Gastrocnemius medialis (tissue), 4 donors: ENCODE data around the gene ARHGAP19. TPM values are rescaled to one million over a fixed set of nuclear protein-coding genes. Genes with fewer than 3 reads are reported as not detected.

Source experiments
- ATAC-seq, 2 donors: fragments of 150-250 bp; one replicate each; pipeline ENCODE4 v1.9.1; 2016
- DNase-seq, 2 donors: peaks; one replicate each; pipeline ENCODE4 v3.0.0-alpha.2; 2019
- H3K27ac ChIP-seq, 4 donors: fragments of 200-600 bp; sonication (generic); 1 replicate in 1 of 4; 2 replicates in 3 of 4; pipeline ENCODE4 v1.5.1; 2016 to 2018; ENCODE audit warnings: mild to moderate bottlenecking in 2 of 4, moderate library complexity in 1 of 4
- H3K27me3 ChIP-seq, 3 donors: fragments of 200-600 bp; sonication (generic) in 2 of 3; 1 replicate in 1 of 3; 2 replicates in 2 of 3; pipeline versions ENCODE4 v1.5.1 to v1.6.0; 2016 to 2019; ENCODE audit warnings: mild to moderate bottlenecking in 1 of 3, moderate library complexity in 1 of 3
- H3K36me3 ChIP-seq, 2 donors: fragments of 200-600 bp; sonication (generic) in 1 of 2; one replicate each; pipeline ENCODE4 v1.5.1; 2017 to 2018
- H3K4me1 ChIP-seq, 2 donors: fragments of 200-600 bp; sonication (generic) in 1 of 2; one replicate each; pipeline ENCODE4 v1.5.1; 2016 to 2017; ENCODE audit warnings: mild to moderate bottlenecking in 2 of 2
- H3K4me3 ChIP-seq, 4 donors: fragments of 200-600 bp; sonication (generic) in 3 of 4; 1 replicate in 1 of 4; 2 replicates in 3 of 4; pipeline ENCODE4 v1.5.1; 2016 to 2019; ENCODE audit warnings: mild to moderate bottlenecking in 2 of 4
- H3K9me3 ChIP-seq, 3 donors: fragments of 200-600 bp; sonication (generic) in 2 of 3; 1 replicate in 1 of 3; 2 replicates in 2 of 3; pipeline ENCODE4 v1.5.1; 2016 to 2019
- CTCF ChIP-seq, 5 experiments: fragments of 450-650 bp in 3 of 5; fragments of 200-600 bp in 2 of 5; sonication (generic) in 2 of 5; IDR thresholded peaks in 4 of 5; conservative IDR thresholded peaks in 1 of 5; 1 replicate in 4 of 5; 2 replicates in 1 of 5; pipeline ENCODE4 v1.5.1; 2016 to 2019; ENCODE audit warnings: antibody characterized with exemption in 5 of 5, mild to moderate bottlenecking in 3 of 5, moderate library complexity in 3 of 5
- POLR2A ChIP-seq, 2 donors: fragments of 450-650 bp; IDR thresholded peaks; one replicate each; pipeline ENCODE4 v1.6.1; 2017; ENCODE audit warnings: antibody characterized with exemption in 2 of 2, mild to moderate bottlenecking in 2 of 2, moderate library complexity in 2 of 2
- in situ Hi-C, 4 donors: fragments of 200-750 bp; cut with MboI; loops; one replicate each; pipeline versions ENCODE4 v1.15.0 to v1.8.0; 2017; ENCODE audit warnings: low sequenced_read_pairs in 4 of 4
- intact Hi-C: fragments of 100-400 bp; cut with DNase I; formaldehyde crosslinking; loops from one replicate; pipeline ENCODE4 v1.15.1; 2023; ENCODE audit warnings: low total_unique reads
- total RNA-seq, 4 donors: library from RNA; depleted of rRNA; stranded (reverse); fragments of >200 nt; gene quantifications; one replicate each; pipeline versions ENCODE4 v1.1.0 to v1.2.3, GENCODE V29; 2016

The ARHGAP19 gene
- total RNA-seq, 4 donors from 2014 or later = 1.7 to 12.3 (median 2.4) TPM

- H3K27me3 ChIP-seq = peaks cover 28 to 35% (median 29%) of the 10 kb centered on the region in 3 donors
- no peak for TF ChIP-seq CTCF (IDR thresholded peaks at IDR 0.05 in 4 of 5, conservative IDR thresholded peaks at IDR 0.05 in 1 of 5)
- no peak for TF ChIP-seq POLR2A (IDR thresholded peaks at IDR 0.05)
- H3K9me3 ChIP-seq = no peaks in the 10 kb centered on the region
- ATAC-seq = no peak
- intact Hi-C loops = no loop called here
- no peak within 1 kb of the TSS for H3K27ac ChIP-seq
- H3K4me3 ChIP-seq = peak within 1 kb of the TSS in 3 of 4 donors; percentile 20 to 31 (median 21)
- no peaks in the 10 kb centered on the region for H3K4me1 ChIP-seq
- H3K36me3 ChIP-seq = no peaks in the 10 kb centered on the region
- in situ Hi-C loops = no loop called here
- no peak for DNase-seq
These were observed 106.9 kb downstream of the ARHGAP19 start, which contains the start of gene SLIT1 for GRCh38 chr10:97185326-97186058. TSS of gene SLIT1 (minus strand) at chr10:97185959. CDS start at chr10:97185674, 285 bp downstream.

GRCh38 chr10:97184971-97185325 is 107.5 kb downstream of the ARHGAP19 start:
- Histone ChIP-seq H3K4me3 (no peak overlapping the region), H3K9me3 (no peaks in the 10 kb centered on the region), H3K4me1 (no peaks in the 10 kb centered on the region), H3K27me3 (peaks cover 29 to 35% (median 31%) of the 10 kb centered on the region in 3 donors), H3K27ac (no peak overlapping the region), H3K36me3 (no peaks in the 10 kb centered on the region)
- TF ChIP-seq CTCF (IDR thresholded peaks at IDR 0.05 in 4 of 5, conservative IDR thresholded peaks at IDR 0.05 in 1 of 5) (no peak), POLR2A (IDR thresholded peaks at IDR 0.05) (no peak)
- intact Hi-C loops = no loop called here
- DNase-seq = no peak
- in situ Hi-C loops = no loop called here
- no peak for ATAC-seq

- DNase-seq (no peak), ATAC-seq (no peak)
- in situ Hi-C loops = no loop called here
- no peaks in the 10 kb centered on the region for H3K36me3 ChIP-seq
- no peaks in the 10 kb centered on the region for H3K4me1 ChIP-seq
- no peak for TF ChIP-seq CTCF (IDR thresholded peaks at IDR 0.05 in 4 of 5, conservative IDR thresholded peaks at IDR 0.05 in 1 of 5)
- no peak for TF ChIP-seq POLR2A (IDR thresholded peaks at IDR 0.05)
- H3K27me3 ChIP-seq = peaks cover 40 to 44% (median 43%) of the 10 kb centered on the region in 3 donors
- no peak overlapping the region for H3K4me3 ChIP-seq
- no peaks in the 10 kb centered on the region for H3K9me3 ChIP-seq
- intact Hi-C loops = no loop called here
- H3K27ac ChIP-seq = no peak overlapping the region
These were observed 109.1 kb downstream of the ARHGAP19 start for GRCh38 chr10:97183314-97183713.

GRCh38 chr10:97182288-97182990 is 110.0 kb downstream of the ARHGAP19 start:
- peaks cover 34 to 49% (median 43%) of the 10 kb centered on the region in 3 donors for H3K27me3 ChIP-seq

More at GRCh38 chr10:97182288-97182990, 110.0 kb downstream of the ARHGAP19 start:
- intact Hi-C loops (no loop called here), in situ Hi-C loops (no loop called here)
- no peaks in the 10 kb centered on the region for H3K9me3 ChIP-seq
- DNase-seq (no peak), ATAC-seq (no peak)
- TF ChIP-seq CTCF (IDR thresholded peaks at IDR 0.05 in 4 of 5, conservative IDR thresholded peaks at IDR 0.05 in 1 of 5) = no peak
- no peak for TF ChIP-seq POLR2A (IDR thresholded peaks at IDR 0.05)
- no peaks in the 10 kb centered on the region for H3K36me3 ChIP-seq
- H3K4me1 ChIP-seq = no peaks in the 10 kb centered on the region
- no peak overlapping the region for H3K27ac ChIP-seq
- no peak overlapping the region for H3K4me3 ChIP-seq
